LNCaP clone FGC (cell line): ENCODE results near the gene ZFAND5.

Experiments
- DNase-seq: peaks from one replicate; pipeline ENCODE4 v3.0.0-alpha.2; 2011; ENCODE audit warnings: low read depth
- H3K4me3 ChIP-seq: 2 replicates; pipeline ENCODE4 v1.5.1; 2011; ENCODE audit warnings: mild to moderate bottlenecking, low read depth, low read length, control low read depth
- CTCF ChIP-seq: IDR thresholded peaks from 2 replicates; pipeline ENCODE4 v1.5.1; 2012; ENCODE audit warnings: mild to moderate bottlenecking; ENCODE audit not compliant: control insufficient read depth, insufficient read depth; ENCODE audit errors: extremely low read depth

Gene ZFAND5

GRCh38 chr9:72305707-72306106, 59.3 kb downstream of the ZFAND5 start:
- DNase-seq, result no peak
- TF ChIP-seq CTCF, result no peak
- no peak overlapping the region for H3K4me3 ChIP-seq

- TF ChIP-seq CTCF, result no peak
- no peak for DNase-seq
- H3K4me3 ChIP-seq, result no peak overlapping the region
Observed at GRCh38 chr9:72305102-72305546, 59.9 kb downstream of the ZFAND5 start.

GRCh38 chr9:72304538-72304937, 60.5 kb downstream of the ZFAND5 start:
- no peak overlapping the region for H3K4me3 ChIP-seq
- no peak for TF ChIP-seq CTCF
- no peak for DNase-seq
